ENCODE data around the gene TMEM109. TPM values are rescaled to one million over a fixed set of nuclear protein-coding genes. Genes with fewer than 3 reads are reported as not detected.
A peak's percentile ranks its signal among the peaks of the same experiment; 100 is the strongest.

Gene TMEM109
- total RNA-seq, 1 experiment from 2014 or later = 78.1 TPM

DNA sequence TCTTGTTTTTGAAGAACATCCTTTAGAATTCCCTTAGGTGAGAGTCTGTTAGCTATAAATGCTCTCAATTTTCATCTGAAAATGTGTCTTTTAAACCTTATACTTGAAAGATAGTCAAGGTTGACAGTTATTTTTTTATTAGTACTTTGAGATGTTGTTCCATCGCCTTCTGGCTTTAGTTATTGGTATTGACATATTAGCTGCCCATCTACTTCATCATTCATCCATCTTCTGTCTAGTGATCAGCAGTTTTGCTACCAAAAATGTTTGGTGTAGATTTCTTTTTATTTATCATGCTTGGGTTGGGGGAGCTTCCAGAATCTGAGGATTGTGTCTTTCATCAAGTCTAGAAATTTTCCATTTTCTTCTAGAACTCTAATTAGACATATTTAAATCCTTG lies 54.3 kb downstream of the TMEM109 start:
- Mint-ChIP-seq H3K27me3 (ENCODE audit: unreplicated experiment) (peaks cover 59% of the 10 kb centered on the region), H3K9me3 (ENCODE audit: low read depth, unreplicated experiment) (peaks cover 7% of the 10 kb centered on the region), H3K4me1 (ENCODE audit: low read depth, unreplicated experiment) (no peaks in the 10 kb centered on the region), H3K4me3 (ENCODE audit: low read depth, unreplicated experiment) (no peak overlapping the region), H3K27ac (ENCODE audit: unreplicated experiment) (no peak overlapping the region), H3K36me3 (ENCODE audit: insufficient read depth, unreplicated experiment) (no peaks in the 10 kb centered on the region)
- no TSS peak for BruUV-seq (replicated peaks)
- intact Hi-C loops (cut with micrococcal nuclease; ENCODE audit: unreplicated experiment) = no loop called here
- no peak for DNase-seq
- CTCF ChIA-PET = no interaction called here
- TF ChIP-seq, protein P1, sequence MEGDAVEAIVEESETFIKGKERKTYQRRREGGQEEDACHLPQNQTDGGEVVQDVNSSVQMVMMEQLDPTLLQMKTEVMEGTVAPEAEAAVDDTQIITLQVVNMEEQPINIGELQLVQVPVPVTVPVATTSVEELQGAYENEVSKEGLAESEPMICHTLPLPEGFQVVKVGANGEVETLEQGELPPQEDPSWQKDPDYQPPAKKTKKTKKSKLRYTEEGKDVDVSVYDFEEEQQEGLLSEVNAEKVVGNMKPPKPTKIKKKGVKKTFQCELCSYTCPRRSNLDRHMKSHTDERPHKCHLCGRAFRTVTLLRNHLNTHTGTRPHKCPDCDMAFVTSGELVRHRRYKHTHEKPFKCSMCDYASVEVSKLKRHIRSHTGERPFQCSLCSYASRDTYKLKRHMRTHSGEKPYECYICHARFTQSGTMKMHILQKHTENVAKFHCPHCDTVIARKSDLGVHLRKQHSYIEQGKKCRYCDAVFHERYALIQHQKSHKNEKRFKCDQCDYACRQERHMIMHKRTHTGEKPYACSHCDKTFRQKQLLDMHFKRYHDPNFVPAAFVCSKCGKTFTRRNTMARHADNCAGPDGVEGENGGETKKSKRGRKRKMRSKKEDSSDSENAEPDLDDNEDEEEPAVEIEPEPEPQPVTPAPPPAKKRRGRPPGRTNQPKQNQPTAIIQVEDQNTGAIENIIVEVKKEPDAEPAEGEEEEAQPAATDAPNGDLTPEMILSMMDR (IDR thresholded peaks at IDR 0.05; ENCODE audit: unreplicated experiment) = no peak

- no peaks in the 10 kb centered on the region for H3K36me3 Mint-ChIP-seq (ENCODE audit: insufficient read depth, unreplicated experiment)
- H3K9me3 Mint-ChIP-seq (ENCODE audit: low read depth, unreplicated experiment) = peaks cover 7% of the 10 kb centered on the region
- no TSS peak for BruUV-seq (replicated peaks)
- no peak overlapping the region for H3K4me3 Mint-ChIP-seq (ENCODE audit: low read depth, unreplicated experiment)
- no peak overlapping the region for H3K27ac Mint-ChIP-seq (ENCODE audit: unreplicated experiment)
- intact Hi-C loops (cut with micrococcal nuclease; ENCODE audit: unreplicated experiment) = loop anchor here (1.0 to 2.0 kb wide), 2 partner anchors 158 to 203 kb away; no protein-coding TSS in a partner anchor
- CTCF ChIA-PET = interaction anchor here (1.0 to 1.6 kb wide), 4 partner anchors 55 to 203 kb away, joined by 4 to 6 read pairs (median 5); no protein-coding TSS in a partner anchor
- DNase-seq = peak; percentile 74
- TF ChIP-seq, protein P1 (IDR thresholded peaks at IDR 0.05; ENCODE audit: unreplicated experiment) = peak; percentile 84
- H3K4me1 Mint-ChIP-seq (ENCODE audit: low read depth, unreplicated experiment) = no peaks in the 10 kb centered on the region
- H3K27me3 Mint-ChIP-seq (ENCODE audit: unreplicated experiment) = peaks cover 55% of the 10 kb centered on the region
Observed at GRCh38 chr11:60970369-60970774, 56.4 kb downstream of the TMEM109 start.

DNA sequence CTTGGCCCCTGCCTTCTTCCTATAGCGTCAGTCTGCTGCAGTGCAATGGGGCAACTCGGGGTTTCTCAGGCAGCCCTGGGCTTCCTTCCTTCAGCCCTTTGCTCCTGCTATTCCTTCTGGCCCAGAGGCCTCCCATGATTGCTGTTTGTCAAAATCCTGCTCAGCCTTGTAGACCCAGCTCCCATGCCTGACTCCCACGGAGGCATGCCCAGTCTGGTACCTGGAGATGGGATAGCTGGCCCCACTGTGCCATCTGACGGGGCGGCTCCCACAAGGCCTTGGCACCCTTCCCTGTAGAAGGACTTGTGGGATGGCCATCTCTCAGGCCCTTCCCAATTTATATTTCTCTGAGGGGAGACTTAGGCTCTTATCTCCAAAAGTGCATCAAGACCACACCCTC lies 56.9 kb downstream of the TMEM109 start:
- no peaks in the 10 kb centered on the region for H3K36me3 Mint-ChIP-seq (ENCODE audit: insufficient read depth, unreplicated experiment)
- H3K27me3 Mint-ChIP-seq (ENCODE audit: unreplicated experiment) = peaks cover 50% of the 10 kb centered on the region
- no peaks in the 10 kb centered on the region for H3K4me1 Mint-ChIP-seq (ENCODE audit: low read depth, unreplicated experiment)
- no peak overlapping the region for H3K4me3 Mint-ChIP-seq (ENCODE audit: low read depth, unreplicated experiment)
- BruUV-seq (replicated peaks) = no TSS peak
- intact Hi-C loops (cut with micrococcal nuclease; ENCODE audit: unreplicated experiment) = loop anchor here (1.0 to 2.0 kb wide), 2 partner anchors 158 to 202 kb away; no protein-coding TSS in a partner anchor
- peaks cover 7% of the 10 kb centered on the region for H3K9me3 Mint-ChIP-seq (ENCODE audit: low read depth, unreplicated experiment)
- DNase-seq = no peak
- TF ChIP-seq, protein P1 (IDR thresholded peaks at IDR 0.05; ENCODE audit: unreplicated experiment) = no peak
- H3K27ac Mint-ChIP-seq (ENCODE audit: unreplicated experiment) = no peak overlapping the region
- CTCF ChIA-PET = interaction anchor here (1.0 to 1.6 kb wide), 3 partner anchors 56 to 203 kb away, joined by 4 to 5 read pairs (median 5); no protein-coding TSS in a partner anchor

- intact Hi-C loops (cut with micrococcal nuclease; ENCODE audit: unreplicated experiment) = loop anchor here (2.0 kb wide), 1 partner anchor 157 kb away; no protein-coding TSS in a partner anchor
- H3K9me3 Mint-ChIP-seq (ENCODE audit: low read depth, unreplicated experiment) = peaks cover 7% of the 10 kb centered on the region
- TF ChIP-seq, protein P1 (IDR thresholded peaks at IDR 0.05; ENCODE audit: unreplicated experiment) = no peak
- no peaks in the 10 kb centered on the region for H3K4me1 Mint-ChIP-seq (ENCODE audit: low read depth, unreplicated experiment)
- no peak for DNase-seq
- no peaks in the 10 kb centered on the region for H3K36me3 Mint-ChIP-seq (ENCODE audit: insufficient read depth, unreplicated experiment)
- CTCF ChIA-PET = no interaction called here
- H3K27ac Mint-ChIP-seq (ENCODE audit: unreplicated experiment) = no peak within 1 kb of the TSS
- no peak within 1 kb of the TSS for H3K4me3 Mint-ChIP-seq (ENCODE audit: low read depth, unreplicated experiment)
- BruUV-seq (replicated peaks) = no TSS peak
- peaks cover 43% of the 10 kb centered on the region for H3K27me3 Mint-ChIP-seq (ENCODE audit: unreplicated experiment)
Observed at GRCh38 chr11:60971520-60971919, 57.6 kb downstream of the TMEM109 start, which contains the start of gene CD6. Gene CD6 (plus strand): TSS chr11:60971680. CDS start chr11:60971866, 186 bp downstream.

All from Calu3 (cell line).